ENCODE measurements around the gene CNTNAP2. TPM values are rescaled to one million over a fixed set of nuclear protein-coding genes. Genes with fewer than 3 reads are reported as not detected.

Gene CNTNAP2
- total and polyA plus RNA-seq, 2 donors (not counting 1 experiment from before 2014, with no cell fraction given) = not detected

DNA sequence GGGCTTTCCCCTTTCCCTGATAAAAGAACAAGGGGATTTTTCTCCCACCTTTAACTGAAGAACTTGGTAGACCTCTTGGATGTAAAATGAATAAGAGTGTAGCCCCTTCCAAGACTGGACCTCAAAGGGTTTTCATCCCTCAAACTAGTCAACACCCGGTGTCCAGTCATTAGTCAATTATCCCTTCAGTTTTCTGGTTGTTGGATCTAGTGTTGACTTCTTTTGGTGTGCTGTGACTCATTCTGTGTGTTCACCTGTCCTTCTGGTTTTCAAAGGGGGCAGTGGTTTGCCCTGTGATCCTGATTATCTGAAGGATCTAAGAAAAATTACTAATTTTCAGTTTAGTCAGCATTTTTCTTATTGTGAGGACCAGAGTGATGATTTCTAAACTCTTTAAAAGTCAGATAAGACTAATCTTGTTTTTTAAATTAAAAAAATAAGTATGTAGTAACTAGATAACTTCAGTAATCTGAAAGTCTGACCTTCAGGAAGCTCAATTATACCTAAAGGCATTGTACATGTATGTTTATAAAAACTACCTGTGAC, 583.5 kb downstream of the CNTNAP2 start:
- no peaks in the 10 kb centered on the region for H3K27me3 ChIP-seq (ENCODE audit: control insufficient read depth, insufficient read depth, low read length)
- no peak for DNase-seq (ENCODE audit: low read depth in 2 of 2)
- no peaks in the 10 kb centered on the region for H3K79me2 ChIP-seq (ENCODE audit: control insufficient read depth, insufficient read depth, low read length)
- no peak overlapping the region for H3K27ac ChIP-seq (ENCODE audit: insufficient read depth, low read length)
- H3K4me2 ChIP-seq (ENCODE audit: extremely low read depth, insufficient read depth, low read length) = no peak overlapping the region
- no peaks in the 10 kb centered on the region for H4K20me1 ChIP-seq (ENCODE audit: control insufficient read depth, extremely low read depth, insufficient read depth, low read length)
- no peak overlapping the region for H3K4me3 ChIP-seq (replicated peaks in 1 of 4; ENCODE audit: control extremely low read depth in 1 of 4, insufficient read depth in 1 of 4, low read depth in 3 of 4, low read length in 4 of 4)
- H3K36me3 ChIP-seq (ENCODE audit: control insufficient read depth, insufficient read depth, low read length) = no peaks in the 10 kb centered on the region
- no peak overlapping the region for H2AFZ ChIP-seq (ENCODE audit: low read length)
- H3K9me3 ChIP-seq (ENCODE audit: control insufficient read depth, insufficient read depth, low read depth, low read length) = no peaks in the 10 kb centered on the region
- H3K9ac ChIP-seq (ENCODE audit: insufficient read depth, low read length) = no peak overlapping the region
- H3K4me1 ChIP-seq (ENCODE audit: control insufficient read depth, extremely low read depth, insufficient read depth, low read length) = no peaks in the 10 kb centered on the region
- TF ChIP-seq EZH2 (IDR thresholded peaks at IDR 0.05; ENCODE audit: low read length, missing control alignments) = no peak
- TF ChIP-seq, protein P1, sequence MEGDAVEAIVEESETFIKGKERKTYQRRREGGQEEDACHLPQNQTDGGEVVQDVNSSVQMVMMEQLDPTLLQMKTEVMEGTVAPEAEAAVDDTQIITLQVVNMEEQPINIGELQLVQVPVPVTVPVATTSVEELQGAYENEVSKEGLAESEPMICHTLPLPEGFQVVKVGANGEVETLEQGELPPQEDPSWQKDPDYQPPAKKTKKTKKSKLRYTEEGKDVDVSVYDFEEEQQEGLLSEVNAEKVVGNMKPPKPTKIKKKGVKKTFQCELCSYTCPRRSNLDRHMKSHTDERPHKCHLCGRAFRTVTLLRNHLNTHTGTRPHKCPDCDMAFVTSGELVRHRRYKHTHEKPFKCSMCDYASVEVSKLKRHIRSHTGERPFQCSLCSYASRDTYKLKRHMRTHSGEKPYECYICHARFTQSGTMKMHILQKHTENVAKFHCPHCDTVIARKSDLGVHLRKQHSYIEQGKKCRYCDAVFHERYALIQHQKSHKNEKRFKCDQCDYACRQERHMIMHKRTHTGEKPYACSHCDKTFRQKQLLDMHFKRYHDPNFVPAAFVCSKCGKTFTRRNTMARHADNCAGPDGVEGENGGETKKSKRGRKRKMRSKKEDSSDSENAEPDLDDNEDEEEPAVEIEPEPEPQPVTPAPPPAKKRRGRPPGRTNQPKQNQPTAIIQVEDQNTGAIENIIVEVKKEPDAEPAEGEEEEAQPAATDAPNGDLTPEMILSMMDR (conservative IDR thresholded peaks at IDR 0.05 in 1 of 2, IDR thresholded peaks at IDR 0.05 in 1 of 2; ENCODE audit: low read depth in 1 of 2, low read length in 2 of 2) = no peak

DNA sequence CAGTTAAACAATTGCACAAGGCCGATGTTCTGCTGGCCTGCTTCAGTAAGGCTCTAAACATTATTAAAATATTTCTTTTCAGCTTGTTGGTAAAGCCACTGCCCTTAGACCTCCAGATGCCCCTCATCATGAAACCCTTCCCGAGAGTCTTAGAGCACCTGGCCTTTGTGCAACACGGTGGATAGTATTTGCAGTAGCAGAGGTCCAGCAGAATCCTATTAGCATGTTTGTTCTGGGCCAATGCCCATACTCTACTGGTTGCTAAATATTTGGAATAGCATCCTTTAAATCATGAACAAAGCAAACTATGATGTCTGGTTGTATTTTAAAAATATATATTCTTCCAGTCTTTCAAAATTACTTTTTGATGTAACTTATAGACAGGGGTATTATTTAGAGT, 584.6 kb downstream of the CNTNAP2 start:
- no peaks in the 10 kb centered on the region for H4K20me1 ChIP-seq (ENCODE audit: control insufficient read depth, extremely low read depth, insufficient read depth, low read length)
- no peak overlapping the region for H3K27ac ChIP-seq (ENCODE audit: insufficient read depth, low read length)
- H3K9me3 ChIP-seq (ENCODE audit: control insufficient read depth, insufficient read depth, low read depth, low read length) = no peaks in the 10 kb centered on the region
- H3K79me2 ChIP-seq (ENCODE audit: control insufficient read depth, insufficient read depth, low read length) = no peaks in the 10 kb centered on the region
- H3K27me3 ChIP-seq (ENCODE audit: control insufficient read depth, insufficient read depth, low read length) = no peaks in the 10 kb centered on the region
- DNase-seq (ENCODE audit: low read depth in 2 of 2) = peak in 1 of 2 donors; percentile 6
- H3K4me3 ChIP-seq (replicated peaks in 1 of 4; ENCODE audit: control extremely low read depth in 1 of 4, insufficient read depth in 1 of 4, low read depth in 3 of 4, low read length in 4 of 4) = no peak overlapping the region
- H3K36me3 ChIP-seq (ENCODE audit: control insufficient read depth, insufficient read depth, low read length) = no peaks in the 10 kb centered on the region
- H2AFZ ChIP-seq (ENCODE audit: low read length) = no peak overlapping the region
- H3K4me1 ChIP-seq (ENCODE audit: control insufficient read depth, extremely low read depth, insufficient read depth, low read length) = no peaks in the 10 kb centered on the region
- no peak overlapping the region for H3K4me2 ChIP-seq (ENCODE audit: extremely low read depth, insufficient read depth, low read length)
- H3K9ac ChIP-seq (ENCODE audit: insufficient read depth, low read length) = no peak overlapping the region
- TF ChIP-seq, protein P1 (conservative IDR thresholded peaks at IDR 0.05 in 1 of 2, IDR thresholded peaks at IDR 0.05 in 1 of 2; ENCODE audit: low read depth in 1 of 2, low read length in 2 of 2) = no peak
- no peak for TF ChIP-seq EZH2 (IDR thresholded peaks at IDR 0.05; ENCODE audit: low read length, missing control alignments)

DNA sequence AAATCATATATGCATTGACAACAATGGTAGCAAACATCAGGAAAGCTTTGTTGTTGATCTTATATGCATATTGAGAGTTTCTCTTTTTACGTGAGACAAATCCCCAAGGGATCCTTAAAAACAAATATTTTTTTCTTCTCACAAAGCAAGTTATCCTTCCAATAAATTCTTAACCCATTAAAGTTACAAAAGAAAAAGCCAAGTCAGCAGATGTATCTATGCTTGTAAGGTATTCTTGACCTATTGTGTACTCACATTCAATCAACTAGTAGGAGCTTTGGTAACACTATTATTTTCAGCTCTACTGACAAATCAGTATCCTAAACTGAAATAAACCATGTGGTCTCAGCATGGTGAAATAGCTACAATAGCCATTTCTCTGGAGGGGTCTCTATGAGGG, 586.3 kb downstream of the CNTNAP2 start:
- Histone ChIP-seq H3K27me3 (ENCODE audit: control insufficient read depth, insufficient read depth, low read length) (no peaks in the 10 kb centered on the region), H3K27ac (ENCODE audit: insufficient read depth, low read length) (no peak overlapping the region), H3K4me2 (ENCODE audit: extremely low read depth, insufficient read depth, low read length) (no peak overlapping the region), H3K36me3 (ENCODE audit: control insufficient read depth, insufficient read depth, low read length) (no peaks in the 10 kb centered on the region), H3K9ac (ENCODE audit: insufficient read depth, low read length) (no peak overlapping the region), H3K79me2 (ENCODE audit: control insufficient read depth, insufficient read depth, low read length) (no peaks in the 10 kb centered on the region), H4K20me1 (ENCODE audit: control insufficient read depth, extremely low read depth, insufficient read depth, low read length) (no peaks in the 10 kb centered on the region), H3K4me3 (replicated peaks in 1 of 4; ENCODE audit: control extremely low read depth in 1 of 4, insufficient read depth in 1 of 4, low read depth in 3 of 4, low read length in 4 of 4) (no peak overlapping the region), H3K9me3 (ENCODE audit: control insufficient read depth, insufficient read depth, low read depth, low read length) (no peaks in the 10 kb centered on the region), H3K4me1 (ENCODE audit: control insufficient read depth, extremely low read depth, insufficient read depth, low read length) (no peaks in the 10 kb centered on the region), H2AFZ (ENCODE audit: low read length) (no peak overlapping the region)
- TF ChIP-seq, protein P1 (conservative IDR thresholded peaks at IDR 0.05 in 1 of 2, IDR thresholded peaks at IDR 0.05 in 1 of 2; ENCODE audit: low read depth in 1 of 2, low read length in 2 of 2) = no peak
- TF ChIP-seq EZH2 (IDR thresholded peaks at IDR 0.05; ENCODE audit: low read length, missing control alignments) = no peak
- DNase-seq (ENCODE audit: low read depth in 2 of 2) = no peak

All from fibroblast of lung (primary cell).